WTC11 (cell line): Measurements from ENCODE around the gene FAM240B. TPM values are rescaled to one million over a fixed set of nuclear protein-coding genes. Genes with fewer than 3 reads are reported as not detected.

Source experiments
- ATAC-seq: fragments of 200-7000 bp; cut with Tn5 transposase; 2 replicates; pipeline ENCODE4 v1.10.0; 2021; ENCODE audit warnings: mild to moderate bottlenecking, moderate library complexity
- CTCF ChIA-PET: fragments of 300-600 bp; sonication (Branson Sonifier 250); formaldehyde crosslinking; loops from one replicate; lab custom pipeline; 2021; ENCODE audit warnings: antibody characterized with exemption; lab: Charles Lee
- POLR2A ChIA-PET: fragments of 350-600 bp; sonication (Branson Sonifier 250); formaldehyde crosslinking; loops from one replicate; lab custom pipeline; 2021; ENCODE audit warnings: antibody characterized with exemption; lab: Charles Lee
- DNase-seq: peaks from one replicate; pipeline ENCODE4 v3.0.0; 2021; ENCODE audit warnings: low spot score
- H3K27ac Mint-ChIP-seq: 2 replicates; pipeline ENCODE4 v1.8.0; 2021; ENCODE audit warnings: mixed read lengths
- H3K27me3 Mint-ChIP-seq: 2 replicates; pipeline ENCODE4 v1.8.0; 2021; ENCODE audit warnings: low read depth, mild to moderate bottlenecking, moderate library complexity, mixed read lengths
- H3K36me3 Mint-ChIP-seq: 2 replicates; pipeline ENCODE4 v1.8.0; 2021; ENCODE audit warnings: mixed read lengths
- H3K4me1 Mint-ChIP-seq: 2 replicates; pipeline ENCODE4 v1.8.0; 2022; ENCODE audit warnings: mixed read lengths
- H3K4me3 Mint-ChIP-seq: 2 replicates; pipeline ENCODE4 v1.8.0; 2021; ENCODE audit warnings: mild to moderate bottlenecking, moderate library complexity, mixed read lengths
- H3K9me3 Mint-ChIP-seq: 2 replicates; pipeline ENCODE4 v1.8.0; 2021; ENCODE audit warnings: mixed read lengths
- ARID4B ChIP-seq: sonication (generic); formaldehyde crosslinking; IDR thresholded peaks from 2 replicates; pipeline ENCODE4 v1.8.0; 2023; ENCODE audit warnings: missing genetic modification reagents, mild to moderate bottlenecking, borderline replicate concordance
- ATF1 ChIP-seq: sonication (generic); formaldehyde crosslinking; IDR thresholded peaks from 2 replicates; pipeline ENCODE4 v1.8.1; 2023; ENCODE audit warnings: mild to moderate bottlenecking, moderate library complexity, missing genetic modification reagents
- CTCF ChIP-seq: fragments of 200-600 bp; IDR thresholded peaks from 2 replicates; pipeline ENCODE4 v1.8.0; 2022; ENCODE audit warnings: antibody characterized with exemption
- E2F1 ChIP-seq: sonication (generic); formaldehyde crosslinking; IDR thresholded peaks from 2 replicates; pipeline ENCODE4 v1.8.0; 2022; ENCODE audit warnings: mild to moderate bottlenecking, missing genetic modification reagents
- EMX1 ChIP-seq: fragments of 250-450 bp; sonication (Bioruptor Pico); IDR thresholded peaks from 2 replicates; pipeline ENCODE4 v1.8.0; 2021; ENCODE audit warnings: mild to moderate bottlenecking
- ESRRA ChIP-seq: sonication (generic); formaldehyde crosslinking; IDR thresholded peaks from 2 replicates; pipeline ENCODE4 v1.8.1; 2022; ENCODE audit warnings: mild to moderate bottlenecking, missing genetic modification reagents, borderline replicate concordance
- FOXP1 ChIP-seq: sonication (generic); formaldehyde crosslinking; IDR thresholded peaks from 2 replicates; pipeline ENCODE4 v1.8.0; 2022; ENCODE audit warnings: missing genetic modification reagents, mild to moderate bottlenecking, moderate library complexity, borderline replicate concordance
- FOXP4 ChIP-seq: sonication (generic); formaldehyde crosslinking; IDR thresholded peaks from 2 replicates; pipeline ENCODE4 v1.8.0; 2022; ENCODE audit warnings: mild to moderate bottlenecking, missing genetic modification reagents
- GABPB1 ChIP-seq: sonication (generic); formaldehyde crosslinking; IDR thresholded peaks from 2 replicates; pipeline ENCODE4 v1.8.1; 2023; ENCODE audit warnings: mild to moderate bottlenecking, missing genetic modification reagents
- GTF2I ChIP-seq: fragments of 250-450 bp; sonication (Bioruptor Pico); conservative IDR thresholded peaks from 2 replicates; pipeline ENCODE4 v1.4.0; 2021; ENCODE audit warnings: mild to moderate bottlenecking
- NFE2L1 ChIP-seq: sonication (generic); formaldehyde crosslinking; IDR thresholded peaks from 2 replicates; pipeline ENCODE4 v1.8.1; 2023; ENCODE audit warnings: missing genetic modification reagents
- NR1H2 ChIP-seq: sonication (generic); formaldehyde crosslinking; IDR thresholded peaks from 2 replicates; pipeline ENCODE4 v1.9.0; 2021; ENCODE audit warnings: mild to moderate bottlenecking, moderate library complexity, missing genetic modification reagents
- SMAD4 ChIP-seq: sonication (generic); formaldehyde crosslinking; IDR thresholded peaks from 2 replicates; pipeline ENCODE4 v1.8.0; 2022; ENCODE audit warnings: mild to moderate bottlenecking, missing genetic modification reagents
- SOX15 ChIP-seq: fragments of 250-450 bp; sonication (Bioruptor Pico); IDR thresholded peaks from 2 replicates; pipeline ENCODE4 v1.9.0; 2021; ENCODE audit warnings: mild to moderate bottlenecking
- STAT6 ChIP-seq: sonication (generic); formaldehyde crosslinking; conservative IDR thresholded peaks from 2 replicates; pipeline ENCODE4 v1.8.1; 2023; ENCODE audit warnings: mild to moderate bottlenecking, low read depth, missing genetic modification reagents, moderate library complexity
- TP53 ChIP-seq: sonication (generic); formaldehyde crosslinking; IDR thresholded peaks from 2 replicates; pipeline ENCODE4 v1.8.1; 2023; ENCODE audit warnings: mild to moderate bottlenecking, missing genetic modification reagents
- ZNF219 ChIP-seq: sonication (generic); formaldehyde crosslinking; IDR thresholded peaks from 2 replicates; pipeline ENCODE4 v1.8.0; 2023; ENCODE audit warnings: missing genetic modification reagents, mild to moderate bottlenecking, borderline replicate concordance
- ZNF263 ChIP-seq: sonication (generic); formaldehyde crosslinking; IDR thresholded peaks from 2 replicates; pipeline ENCODE4 v1.8.1; 2022; ENCODE audit warnings: low read depth, mild to moderate bottlenecking, moderate library complexity, missing genetic modification reagents
- ZNF396 ChIP-seq: fragments of 250-450 bp; sonication (Bioruptor Pico); IDR thresholded peaks from 2 replicates; pipeline ENCODE4 v1.8.0; 2021; ENCODE audit warnings: mild to moderate bottlenecking, moderate library complexity, borderline replicate concordance
- ZNF416 ChIP-seq: fragments of 250-450 bp; sonication (Bioruptor Pico); IDR thresholded peaks from 2 replicates; pipeline ENCODE4 v1.9.0; 2021; ENCODE audit warnings: mild to moderate bottlenecking, inconsistent platforms
- ZNF425 ChIP-seq: fragments of 250-450 bp; sonication (Bioruptor Pico); conservative IDR thresholded peaks from 2 replicates; pipeline ENCODE4 v1.9.0; 2021; ENCODE audit warnings: mild to moderate bottlenecking
- total RNA-seq: library from RNA; stranded (reverse); gene quantifications from 3 replicates; pipeline ENCODE4 v1.2.3, GENCODE V29; 2021

FAM240B gene
- total RNA-seq, 1 experiment from 2014 or later, result not detected

GRCh38 chr9:38650564-38650963, 69.4 kb downstream of the FAM240B start:
- ATAC-seq (no peak), DNase-seq (no peak)
- no peak overlapping the region for H3K27ac Mint-ChIP-seq
- TF ChIP-seq GTF2I (CRISPR knock-in tag) (no peak), SOX15 (CRISPR knock-in tag) (no peak), EMX1 (CRISPR knock-in tag) (no peak), ATF1 (CRISPR knock-in tag) (no peak), ARID4B (no peak), NR1H2 (CRISPR knock-in tag) (no peak), ZNF416 (CRISPR knock-in tag) (no peak)
- POLR2A ChIA-PET, result no interaction called here
- peaks cover 18% of the 10 kb centered on the region for H3K9me3 Mint-ChIP-seq
- H3K27me3 Mint-ChIP-seq, result no peaks in the 10 kb centered on the region; the same call in 1 of the 2 replicates
- no peaks in the 10 kb centered on the region for H3K36me3 Mint-ChIP-seq
- H3K4me1 Mint-ChIP-seq, result no peaks in the 10 kb centered on the region
- CTCF ChIA-PET, result no interaction called here
- H3K4me3 Mint-ChIP-seq, result no peak overlapping the region

GRCh38 chr9:38649731-38650363, 70.1 kb downstream of the FAM240B start:
- no peak overlapping the region for H3K4me3 Mint-ChIP-seq
- no peaks in the 10 kb centered on the region; the same call in 1 of the 2 replicates for H3K27me3 Mint-ChIP-seq
- POLR2A ChIA-PET, result no interaction called here
- no peak overlapping the region for H3K27ac Mint-ChIP-seq
- DNase-seq (no peak), ATAC-seq (no peak)
- no peaks in the 10 kb centered on the region for H3K36me3 Mint-ChIP-seq
- CTCF ChIA-PET, result no interaction called here
- H3K4me1 Mint-ChIP-seq, result no peaks in the 10 kb centered on the region
- peaks cover 18% of the 10 kb centered on the region for H3K9me3 Mint-ChIP-seq
- no peak for TF ChIP-seq ZNF425 (CRISPR knock-in tag)
- no peak for TF ChIP-seq STAT6 (CRISPR knock-in tag)
- TF ChIP-seq SMAD4 (CRISPR knock-in tag), result no peak
- no peak for TF ChIP-seq EMX1 (CRISPR knock-in tag)
- TF ChIP-seq GABPB1 (CRISPR knock-in tag), result no peak
- no peak for TF ChIP-seq ZNF219 (CRISPR knock-in tag)
- no peak for TF ChIP-seq ZNF396 (CRISPR knock-in tag)
- no peak for TF ChIP-seq ESRRA (CRISPR knock-in tag)
- TF ChIP-seq CTCF, result no peak
- TF ChIP-seq FOXP1 (CRISPR knock-in tag), result no peak
- TF ChIP-seq NFE2L1 (CRISPR knock-in tag), result no peak
- TF ChIP-seq E2F1, result no peak
- no peak for TF ChIP-seq FOXP4 (CRISPR knock-in tag)
- TF ChIP-seq ZNF263 (CRISPR knock-in tag), result no peak
- no peak for TF ChIP-seq TP53 (CRISPR knock-in tag)
